HepG2 (cell line): ENCODE data around the gene ELP4.

Source experiments
- KAT2B ChIP-seq: fragments of 150-350 bp; IDR thresholded peaks from 2 replicates; pipeline ENCODE4 v1.6.1; 2014; ENCODE audit warnings: low read depth, low read length, borderline replicate concordance
- NFIB ChIP-seq: sonication (generic); formaldehyde crosslinking; IDR thresholded peaks from 2 replicates; pipeline ENCODE4 v1.9.0; 2021; ENCODE audit warnings: missing genetic modification reagents, mild to moderate bottlenecking, borderline replicate concordance

- no peak for TF ChIP-seq KAT2B
- TF ChIP-seq NFIB (CRISPR knock-in tag): no peak
Observed at GRCh38 chr11:31767685-31768084, 258.1 kb downstream of the ELP4 start.
